Stomach (tissue), 4 donors: ENCODE measurements around the gene SLC6A17.

Source experiments
- CTCF ChIP-seq, 7 experiments: fragments of 450-650 bp in 4 of 7; fragments of 200-600 bp in 3 of 7; sonication (generic) in 3 of 7; IDR thresholded peaks; one replicate each; pipeline ENCODE4 v1.5.1; 2016 to 2019; ENCODE audit warnings: antibody characterized with exemption in 7 of 7, control low read depth in 2 of 7, mild to moderate bottlenecking in 1 of 7
- POLR2A ChIP-seq, 4 donors: fragments of 450-650 bp; IDR thresholded peaks; one replicate each; pipeline ENCODE4 v1.6.1; 2016; ENCODE audit warnings: antibody characterized with exemption in 4 of 4, control low read depth in 2 of 4, mild to moderate bottlenecking in 1 of 4, moderate library complexity in 1 of 4
- POLR2AphosphoS5 ChIP-seq, 3 donors: sonication (generic); formaldehyde crosslinking; IDR thresholded peaks; one replicate each; pipeline ENCODE4 v1.6.1; 2016; ENCODE audit warnings: antibody characterized with exemption in 3 of 3

- TF ChIP-seq CTCF (IDR thresholded peaks at IDR 0.05) (no peak), POLR2A (IDR thresholded peaks at IDR 0.05) (no peak), POLR2AphosphoS5 (IDR thresholded peaks at IDR 0.05) (no peak)
Measured at GRCh38 chr1:110186558-110186957, 36.3 kb downstream of the SLC6A17 start.
